Keratinocyte (primary cell): Measurements from ENCODE around the gene WT1. TPM values are rescaled to one million over a fixed set of nuclear protein-coding genes. Genes with fewer than 3 reads are reported as not detected.

Experiments
- DNase-seq: peaks from one replicate; pipeline ENCODE4 v3.0.0-alpha.2; 2011; ENCODE audit warnings: low read depth, missing footprints, low spot score
- FAIRE-seq: peaks from 2 replicates; lab custom pipeline; 2011; peaks lifted over from hg19 to GRCh38; lab: Jason Lieb, UNC
- H2AFZ ChIP-seq: 2 replicates; pipeline ENCODE4 v1.6.0; 2012; ENCODE audit warnings: low read length, control low read depth, inconsistent platforms; ENCODE audit not compliant: control insufficient read depth
- H3K27ac ChIP-seq: 2 replicates; pipeline ENCODE4 v1.5.1; 2011; ENCODE audit warnings: low read length; ENCODE audit not compliant: control insufficient read depth, insufficient read depth
- H3K27me3 ChIP-seq: 3 replicates; pipeline ENCODE4 v1.6.0; 2011; ENCODE audit warnings: low read length; ENCODE audit not compliant: control insufficient read depth, insufficient read depth; ENCODE audit errors: extremely low read depth
- H3K36me3 ChIP-seq, 2 experiments: 2 replicates in 1 of 2; 3 replicates in 1 of 2; pipeline ENCODE4 v1.5.1; 2011; ENCODE audit warnings: low read length in 2 of 2, mild to moderate bottlenecking in 1 of 2; ENCODE audit not compliant: control insufficient read depth in 2 of 2, insufficient read depth in 2 of 2; ENCODE audit errors: extremely low read depth in 1 of 2
- H3K4me1 ChIP-seq: 3 replicates; pipeline ENCODE4 v1.5.1; 2011; ENCODE audit warnings: low read length; ENCODE audit not compliant: control insufficient read depth, insufficient read depth; ENCODE audit errors: extremely low read depth
- H3K4me2 ChIP-seq: 3 replicates; pipeline ENCODE4 v1.6.0; 2011; ENCODE audit warnings: low read depth, low read length; ENCODE audit not compliant: control insufficient read depth, insufficient read depth; ENCODE audit errors: extremely low read depth
- H3K4me3 ChIP-seq, 3 experiments: fragments of 200-600 bp in 1 of 3; sonication (generic) in 1 of 3; 2 replicates in 2 of 3; 3 replicates in 1 of 3; pipeline ENCODE4 v1.5.1; 2011 to 2016; ENCODE audit warnings: low read length in 3 of 3, mild to moderate bottlenecking in 3 of 3, control low read depth in 2 of 3, inconsistent platforms in 1 of 3, low read depth in 1 of 3, mixed read lengths in 1 of 3, mixed run types in 1 of 3, moderate library complexity in 1 of 3; ENCODE audit not compliant: control insufficient read depth in 2 of 3, insufficient read depth in 2 of 3; ENCODE audit errors: extremely low read depth in 1 of 3
- H3K79me2 ChIP-seq: 2 replicates; pipeline ENCODE4 v1.6.0; 2012; ENCODE audit warnings: low read length; ENCODE audit not compliant: control insufficient read depth, insufficient read depth
- H3K9ac ChIP-seq: 3 replicates; pipeline ENCODE4 v1.6.0; 2011; ENCODE audit warnings: low read length; ENCODE audit not compliant: control insufficient read depth, insufficient read depth; ENCODE audit errors: extremely low read depth
- H3K9me1 ChIP-seq: 3 replicates; pipeline ENCODE4 v1.6.0; 2011; ENCODE audit warnings: low read length; ENCODE audit not compliant: control insufficient read depth, insufficient read depth; ENCODE audit errors: extremely low read depth
- H3K9me3 ChIP-seq: 2 replicates; pipeline ENCODE4 v1.5.1; 2012; ENCODE audit warnings: low read depth, low read length; ENCODE audit not compliant: control insufficient read depth
- H4K20me1 ChIP-seq: 3 replicates; pipeline ENCODE4 v1.6.0; 2011; ENCODE audit warnings: low read length; ENCODE audit not compliant: control insufficient read depth, insufficient read depth; ENCODE audit errors: extremely low read depth
- EZH2 ChIP-seq: IDR thresholded peaks from one replicate; pipeline ENCODE4 v1.6.1; 2012; ENCODE audit warnings: inconsistent platforms, mild to moderate bottlenecking, low read length, moderate library complexity
- dilution Hi-C: fragments of 300-500 bp; cut with MboI; formaldehyde crosslinking; loops from one replicate; pipeline ENCODE4 v1.7.0; 2020; ENCODE audit warnings: low sequenced_read_pairs; ENCODE audit not compliant: extremely low pct_ligation_motif_present
- polyA plus RNA-seq, 5 experiments: library from polyadenylated mRNA; depleted of rRNA in 3 of 5; stranded (reverse) in 3 of 5; stranded (forward) in 1 of 5; unstranded in 1 of 5; fragments of >200 nt; gene quantifications; 1 replicate in 1 of 5; 2 replicates in 3 of 5; 3 replicates in 1 of 5; pipeline versions ENCODE4 v1.2.1 to v1.2.3, GENCODE V29; 2011 to 2012; ENCODE audit warnings: missing spikeins in 2 of 5, low read depth in 1 of 5, low replicate concordance in 1 of 5
- TF ChIP-seq, protein P1 (sequence below), 3 experiments: IDR thresholded peaks in 1 of 3; conservative IDR thresholded peaks in 1 of 3; optimal IDR thresholded peaks in 1 of 3; 2 replicates in 2 of 3; 3 replicates in 1 of 3; pipeline versions ENCODE3 to v1.5.1; 2011; ENCODE audit warnings: low read length in 3 of 3, mild to moderate bottlenecking in 3 of 3, moderate library complexity in 2 of 3, control low read depth in 1 of 3, inconsistent platforms in 1 of 3; ENCODE audit not compliant: insufficient read depth in 2 of 3; ENCODE audit errors: extremely low read depth in 1 of 3

Gene WT1
- polyA plus RNA-seq, 1 donor (not counting 4 experiments of a cell fraction or from before 2014, with no cell fraction given), result not detected

DNA sequence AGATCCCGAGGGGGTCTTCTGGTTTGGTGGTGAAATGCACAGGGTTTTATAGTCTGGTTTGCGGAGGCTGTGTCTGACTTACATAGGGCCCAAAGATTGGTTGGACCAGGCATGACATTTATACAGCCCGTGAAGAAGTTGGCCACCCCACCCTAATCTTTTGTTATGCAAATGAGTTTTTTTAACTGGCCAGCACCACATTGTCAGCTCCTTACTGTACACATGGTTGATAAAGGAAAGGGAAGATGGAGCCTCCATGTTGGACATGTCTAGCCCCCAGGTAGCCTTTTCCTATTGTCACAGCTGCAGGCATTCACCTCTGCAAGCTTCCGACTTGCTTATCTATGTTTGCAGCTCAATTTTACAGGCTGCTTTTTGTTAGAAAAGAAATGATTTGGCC lies 70.1 kb downstream of the WT1 start:
- Histone ChIP-seq H3K9me1 (no peaks in the 10 kb centered on the region), H3K4me1 (no peaks in the 10 kb centered on the region), H3K36me3 (no peaks in the 10 kb centered on the region), H2AFZ (no peak overlapping the region), H3K9ac (no peak overlapping the region), H3K4me2 (no peak overlapping the region), H3K9me3 (no peaks in the 10 kb centered on the region), H3K4me3 (no peak overlapping the region), H3K27me3 (no peaks in the 10 kb centered on the region), H4K20me1 (no peaks in the 10 kb centered on the region), H3K79me2 (no peaks in the 10 kb centered on the region), H3K27ac (no peak overlapping the region)
- no peak for DNase-seq
- TF ChIP-seq EZH2, result no peak
- TF ChIP-seq, protein P1, sequence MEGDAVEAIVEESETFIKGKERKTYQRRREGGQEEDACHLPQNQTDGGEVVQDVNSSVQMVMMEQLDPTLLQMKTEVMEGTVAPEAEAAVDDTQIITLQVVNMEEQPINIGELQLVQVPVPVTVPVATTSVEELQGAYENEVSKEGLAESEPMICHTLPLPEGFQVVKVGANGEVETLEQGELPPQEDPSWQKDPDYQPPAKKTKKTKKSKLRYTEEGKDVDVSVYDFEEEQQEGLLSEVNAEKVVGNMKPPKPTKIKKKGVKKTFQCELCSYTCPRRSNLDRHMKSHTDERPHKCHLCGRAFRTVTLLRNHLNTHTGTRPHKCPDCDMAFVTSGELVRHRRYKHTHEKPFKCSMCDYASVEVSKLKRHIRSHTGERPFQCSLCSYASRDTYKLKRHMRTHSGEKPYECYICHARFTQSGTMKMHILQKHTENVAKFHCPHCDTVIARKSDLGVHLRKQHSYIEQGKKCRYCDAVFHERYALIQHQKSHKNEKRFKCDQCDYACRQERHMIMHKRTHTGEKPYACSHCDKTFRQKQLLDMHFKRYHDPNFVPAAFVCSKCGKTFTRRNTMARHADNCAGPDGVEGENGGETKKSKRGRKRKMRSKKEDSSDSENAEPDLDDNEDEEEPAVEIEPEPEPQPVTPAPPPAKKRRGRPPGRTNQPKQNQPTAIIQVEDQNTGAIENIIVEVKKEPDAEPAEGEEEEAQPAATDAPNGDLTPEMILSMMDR (optimal IDR thresholded peaks at IDR 0.05 in 1 of 3, IDR thresholded peaks at IDR 0.05 in 1 of 3, conservative IDR thresholded peaks at IDR 0.05 in 1 of 3; ENCODE audit: extremely low read depth in 1 of 3, insufficient read depth in 2 of 3, low read length in 3 of 3), result no peak
- dilution Hi-C loops, result no loop called here
- no peak for FAIRE-seq

DNA sequence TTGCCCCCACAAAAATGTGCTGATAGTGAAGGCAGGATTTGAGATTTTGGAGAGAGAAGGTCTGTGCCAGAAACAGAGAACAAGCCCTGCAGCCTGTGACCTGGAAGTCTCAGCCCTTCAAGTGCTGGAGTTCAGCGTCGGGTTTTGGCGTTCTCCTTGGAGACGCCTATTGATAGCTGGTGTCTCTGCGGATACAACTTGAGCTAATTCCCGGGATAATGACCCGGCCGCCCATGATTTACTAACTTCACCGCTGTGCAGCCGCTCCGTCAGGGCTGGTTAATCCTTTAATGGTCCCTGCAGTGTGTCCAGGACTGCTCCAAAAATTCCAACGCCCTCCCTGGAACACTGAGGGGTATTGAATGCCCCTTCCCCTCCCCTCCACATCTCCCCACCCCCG lies 76.6 kb downstream of the WT1 start:
- Histone ChIP-seq H3K4me3 (no peak overlapping the region), H3K9me3 (no peaks in the 10 kb centered on the region), H4K20me1 (no peaks in the 10 kb centered on the region), H2AFZ (no peak overlapping the region), H3K9ac (no peak overlapping the region), H3K27me3 (peaks cover 6% of the 10 kb centered on the region), H3K9me1 (no peaks in the 10 kb centered on the region), H3K4me1 (no peaks in the 10 kb centered on the region), H3K36me3 (no peaks in the 10 kb centered on the region), H3K79me2 (no peaks in the 10 kb centered on the region), H3K4me2 (no peak overlapping the region), H3K27ac (no peak overlapping the region)
- DNase-seq, result no peak
- TF ChIP-seq, protein P1 (optimal IDR thresholded peaks at IDR 0.05 in 1 of 3, IDR thresholded peaks at IDR 0.05 in 1 of 3, conservative IDR thresholded peaks at IDR 0.05 in 1 of 3; ENCODE audit: extremely low read depth in 1 of 3, insufficient read depth in 2 of 3, low read length in 3 of 3), result no peak
- TF ChIP-seq EZH2, result no peak
- FAIRE-seq, result no peak
- dilution Hi-C loops, result no loop called here
